WTC11 (cell line): ENCODE measurements around the gene HK2.

Experiments used
- ATF6 ChIP-seq: sonication (generic); formaldehyde crosslinking; IDR thresholded peaks from 2 replicates; pipeline ENCODE4 v1.8.1; 2023; ENCODE audit warnings: mild to moderate bottlenecking, missing genetic modification reagents
- CTCF ChIP-seq: fragments of 200-600 bp; IDR thresholded peaks from 2 replicates; pipeline ENCODE4 v1.8.0; 2022; ENCODE audit warnings: antibody characterized with exemption
- GABPB1 ChIP-seq: sonication (generic); formaldehyde crosslinking; IDR thresholded peaks from 2 replicates; pipeline ENCODE4 v1.8.1; 2023; ENCODE audit warnings: mild to moderate bottlenecking, missing genetic modification reagents
- MLX ChIP-seq: sonication (generic); formaldehyde crosslinking; IDR thresholded peaks from 2 replicates; pipeline ENCODE4 v1.8.1; 2023; ENCODE audit warnings: mild to moderate bottlenecking, missing genetic modification reagents, moderate library complexity
- NFE2L1 ChIP-seq: sonication (generic); formaldehyde crosslinking; IDR thresholded peaks from 2 replicates; pipeline ENCODE4 v1.8.1; 2023; ENCODE audit warnings: missing genetic modification reagents
- SMAD3 ChIP-seq: sonication (generic); formaldehyde crosslinking; IDR thresholded peaks from 2 replicates; pipeline ENCODE4 v1.8.0; 2022; ENCODE audit warnings: missing genetic modification reagents, mild to moderate bottlenecking, borderline replicate concordance
- TEAD4 ChIP-seq: sonication (generic); formaldehyde crosslinking; IDR thresholded peaks from 2 replicates; pipeline ENCODE4 v1.8.0; 2022; ENCODE audit warnings: mild to moderate bottlenecking, missing genetic modification reagents
- ZNF512 ChIP-seq: sonication (generic); formaldehyde crosslinking; IDR thresholded peaks from 2 replicates; pipeline ENCODE4 v1.8.1; 2022; ENCODE audit warnings: missing genetic modification reagents, borderline replicate concordance

- no peak for TF ChIP-seq TEAD4 (CRISPR knock-in tag)
- TF ChIP-seq GABPB1, result no peak
- TF ChIP-seq ZNF512 (CRISPR knock-in tag), result no peak
- no peak for TF ChIP-seq NFE2L1 (CRISPR knock-in tag)
- no peak for TF ChIP-seq ATF6 (CRISPR knock-in tag)
- TF ChIP-seq SMAD3, result no peak
- TF ChIP-seq MLX (CRISPR knock-in tag), result no peak
- no peak for TF ChIP-seq CTCF
These were observed 27.0 kb upstream of the HK2 start for GRCh38 chr2:74806920-74807319.
